ENCODE measurements around the gene PERM1.
"Not testable (repeated sequence)": the region's sequence is repeated elsewhere in the genome, so short reads cannot be mapped to it uniquely, and the experiment has no call there.

PERM1 gene

GRCh38 chr1:998745-998994 is 16.8 kb upstream of the PERM1 start:
- no peak for TF ChIP-seq CTCF (IDR thresholded peaks at IDR 0.05; ENCODE audit: low read depth, low read length, missing control alignments)
- no peak for DNase-seq (ENCODE audit: low read depth)
- H3K4me3 ChIP-seq (ENCODE audit: low read depth, low read length), result no peak overlapping the region

DNA sequence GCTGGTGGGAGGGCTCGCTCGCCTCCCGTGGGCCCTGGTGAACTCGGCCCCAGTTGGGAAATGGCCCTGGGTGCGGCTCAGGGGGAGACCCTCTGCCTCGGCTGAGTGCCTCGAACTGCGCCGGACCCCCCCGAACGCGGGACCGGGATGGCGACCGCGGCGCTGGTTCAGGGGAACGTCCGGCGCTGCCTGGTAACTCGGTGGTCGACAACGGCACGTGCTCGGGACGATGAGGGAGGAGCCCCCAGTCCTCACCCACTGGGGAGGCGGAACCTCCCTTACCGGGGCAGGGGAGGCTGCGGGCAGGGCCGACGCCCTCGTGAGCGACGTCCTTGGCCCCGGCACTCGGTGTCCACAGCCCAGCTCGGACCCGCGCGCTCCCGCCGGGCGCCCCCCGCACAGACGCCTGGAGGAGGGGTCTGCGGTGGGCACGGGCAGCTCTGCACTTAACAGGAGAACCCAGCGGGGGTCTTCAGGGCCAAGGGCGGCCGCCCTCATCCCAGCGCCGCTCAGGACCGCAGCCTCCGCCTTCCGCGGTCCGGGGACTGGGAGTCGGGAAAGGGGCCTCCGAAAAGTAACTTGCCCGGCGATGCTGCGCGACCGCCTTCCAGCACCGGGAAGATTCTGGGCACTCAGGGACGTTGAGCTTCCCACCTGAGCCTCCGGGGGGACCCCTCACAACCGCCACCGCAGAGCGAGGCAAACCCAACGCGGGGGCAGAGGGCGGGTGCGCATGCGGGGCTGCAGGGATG is 16.3 kb upstream of the PERM1 start:
- H3K4me3 ChIP-seq (ENCODE audit: low read depth, low read length), result no peak overlapping the region
- no peak for DNase-seq (ENCODE audit: low read depth)
- TF ChIP-seq CTCF (IDR thresholded peaks at IDR 0.05; ENCODE audit: low read depth, low read length, missing control alignments), result no peak

- DNase-seq (ENCODE audit: low read depth), result no peak
- H3K4me3 ChIP-seq (ENCODE audit: low read depth, low read length), result no peak overlapping the region
Observed at GRCh38 chr1:997713-997992, 15.8 kb upstream of the PERM1 start.

DNA sequence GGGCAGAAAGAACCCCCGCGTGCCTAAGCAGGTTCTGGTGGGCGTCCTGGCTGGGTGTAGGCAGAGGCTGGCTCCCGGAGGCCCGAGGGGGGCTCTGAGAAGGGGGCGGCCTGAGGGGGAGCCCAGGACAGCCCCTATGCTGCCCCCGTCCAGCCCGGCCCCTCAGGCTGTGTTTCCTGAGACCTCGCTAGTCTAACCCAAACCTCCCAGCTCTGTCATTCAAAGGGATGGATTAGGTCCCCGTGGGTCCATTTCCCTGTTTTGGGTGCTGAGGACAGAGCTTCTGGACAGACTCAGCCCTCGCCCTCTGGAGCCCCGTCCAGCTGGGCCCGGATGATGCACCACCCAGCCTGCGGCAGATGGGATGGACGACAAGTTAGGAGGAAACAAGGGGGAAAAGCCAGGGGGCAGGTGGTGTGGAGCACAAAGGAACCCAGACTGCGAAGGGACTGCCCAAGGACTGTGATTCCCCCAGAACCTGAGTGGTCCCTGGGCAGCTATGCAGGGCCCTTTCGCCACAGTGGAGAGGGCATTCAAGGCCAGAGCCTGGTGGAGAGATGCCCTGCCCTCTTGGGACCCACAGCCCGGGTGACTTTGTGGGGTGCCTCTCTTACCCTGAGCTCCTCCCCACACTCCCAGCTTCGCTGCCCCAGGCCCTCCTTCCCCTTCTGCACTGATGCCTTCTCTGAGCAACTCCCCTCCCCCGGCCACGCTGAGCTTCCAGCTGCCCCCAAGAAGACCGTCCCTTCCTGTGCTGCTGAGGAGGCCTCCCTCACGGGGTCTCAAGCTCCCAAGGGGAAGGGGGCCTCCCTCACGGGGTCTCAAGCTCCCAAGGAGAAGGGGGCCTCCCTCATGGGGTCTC is 15.2 kb upstream of the PERM1 start:
- no peak for TF ChIP-seq CTCF (IDR thresholded peaks at IDR 0.05; ENCODE audit: low read depth, low read length, missing control alignments)
- DNase-seq (ENCODE audit: low read depth), result no peak
- no peak overlapping the region for H3K4me3 ChIP-seq (ENCODE audit: low read depth, low read length)

More at GRCh38 chr1:997713-997992, 15.8 kb upstream of the PERM1 start:
- no peak for TF ChIP-seq CTCF (IDR thresholded peaks at IDR 0.05; ENCODE audit: low read depth, low read length, missing control alignments)

GRCh38 chr1:995665-996633 is 14.1 kb upstream of the PERM1 start:
- no peak overlapping the region for H3K4me3 ChIP-seq (ENCODE audit: low read depth, low read length)
- no peak for TF ChIP-seq CTCF (IDR thresholded peaks at IDR 0.05; ENCODE audit: low read depth, low read length, missing control alignments)
- no peak for DNase-seq (ENCODE audit: low read depth)

DNA sequence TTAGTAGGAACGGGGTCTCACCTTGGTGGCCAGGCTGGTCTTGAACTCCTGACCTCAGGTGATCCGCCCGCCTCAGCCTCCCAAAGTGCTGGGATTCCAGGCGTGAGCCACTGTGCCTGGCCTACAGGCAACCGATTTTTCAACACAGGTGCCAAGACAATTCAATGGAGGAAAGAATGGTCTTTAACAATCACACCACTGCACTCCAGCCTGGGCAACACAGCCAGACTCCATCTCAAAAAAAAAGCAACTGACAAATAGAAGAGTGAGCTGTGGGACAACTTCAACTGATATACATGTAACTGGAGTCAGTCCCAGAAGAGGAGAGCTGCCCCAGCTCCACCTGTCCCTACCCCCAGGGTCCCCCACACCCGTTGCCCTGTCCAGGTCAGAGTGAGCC is 12.7 kb upstream of the PERM1 start:
- DNase-seq (ENCODE audit: low read depth); H3K4me3 ChIP-seq (ENCODE audit: low read depth, low read length): not testable (repeated sequence)

DNA sequence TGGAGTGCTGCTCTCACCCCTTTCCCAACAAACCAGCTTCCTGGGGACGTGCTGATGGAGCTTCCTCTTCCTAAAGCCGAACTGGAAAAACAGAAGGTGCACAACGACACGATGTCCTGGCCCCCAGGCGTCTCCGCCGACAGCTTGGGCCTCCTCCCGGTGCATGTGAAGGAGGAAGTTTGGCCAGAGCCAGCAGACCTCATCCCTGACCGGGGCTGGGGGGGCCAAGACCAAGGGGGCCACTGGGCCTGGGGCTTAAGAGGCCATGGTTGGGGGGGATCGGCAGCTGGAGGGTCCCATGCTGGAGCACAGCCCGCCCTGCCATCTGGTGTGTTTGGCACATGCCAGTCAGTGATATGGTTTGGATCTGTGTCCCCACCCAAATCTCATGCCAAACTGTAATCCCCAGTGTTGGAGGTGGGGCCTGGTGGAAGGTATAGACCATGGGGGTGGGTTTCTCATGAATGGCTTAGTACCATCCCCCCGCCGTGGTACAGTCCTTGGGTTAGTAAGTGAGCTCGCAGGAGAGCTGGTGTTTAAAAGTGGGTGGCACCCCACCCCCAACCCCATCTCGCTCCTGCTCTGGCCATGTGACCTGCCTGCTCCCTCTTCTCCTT is 11.6 kb upstream of the PERM1 start:
- no peak for DNase-seq (ENCODE audit: low read depth)
- no peak overlapping the region for H3K4me3 ChIP-seq (ENCODE audit: low read depth, low read length)
- TF ChIP-seq CTCF (IDR thresholded peaks at IDR 0.05; ENCODE audit: low read depth, low read length, missing control alignments), result no peak

Measured in GM12864 (cell line).